GM19395 (cell line): ENCODE measurements around the gene BARX1.
"Not testable (repeated sequence)": the region's sequence is repeated elsewhere in the genome, so short reads cannot be mapped to it uniquely, and the experiment has no call there.

Source experiments
- ATAC-seq: cut with Tn5 transposase; IDR thresholded peaks from one replicate; pipeline ENCODE4 v1.9.1; 2021; ENCODE audit warnings: mild to moderate bottlenecking, moderate library complexity; ENCODE audit not compliant: unreplicated experiment

The BARX1 gene

GRCh38 chr9:93952784-93953495 lies 2.2 kb downstream of the BARX1 start:
- no peak for ATAC-seq

GRCh38 chr9:93952119-93952783 lies 2.9 kb downstream of the BARX1 start:
- ATAC-seq: no peak

- no peak for ATAC-seq
These were observed 3.5 kb downstream of the BARX1 start for GRCh38 chr9:93951655-93952118.

GRCh38 chr9:93950619-93951601 lies 4.2 kb downstream of the BARX1 start:
- no peak for ATAC-seq

GRCh38 chr9:93949694-93950449 lies 5.3 kb downstream of the BARX1 start:
- no peak for ATAC-seq

GRCh38 chr9:93949073-93949693 lies 6.0 kb downstream of the BARX1 start:
- ATAC-seq: no peak

- ATAC-seq: no peak
These were observed 6.6 kb downstream of the BARX1 start for GRCh38 chr9:93948441-93949072.

GRCh38 chr9:93947409-93948070 lies 7.6 kb downstream of the BARX1 start:
- no peak for ATAC-seq

GRCh38 chr9:93946338-93946712 lies 8.8 kb downstream of the BARX1 start:
- no peak for ATAC-seq

GRCh38 chr9:93945400-93946337 lies 9.5 kb downstream of the BARX1 start:
- ATAC-seq: no peak

GRCh38 chr9:93944011-93944410 lies 11.1 kb downstream of the BARX1 start:
- no peak for ATAC-seq

- no peak for ATAC-seq
These were observed 13.0 kb downstream of the BARX1 start for GRCh38 chr9:93942161-93942560.

- no peak for ATAC-seq
These were observed 13.7 kb downstream of the BARX1 start for GRCh38 chr9:93941493-93941892.

- no peak for ATAC-seq
These were observed 14.2 kb downstream of the BARX1 start for GRCh38 chr9:93940951-93941350.

GRCh38 chr9:93939589-93939988 lies 15.6 kb downstream of the BARX1 start:
- not testable (repeated sequence) for ATAC-seq

- ATAC-seq: no peak
These were observed 18.0 kb downstream of the BARX1 start for GRCh38 chr9:93937193-93937592.

GRCh38 chr9:93931905-93932304 lies 23.2 kb downstream of the BARX1 start:
- ATAC-seq: no peak

- ATAC-seq: no peak
These were observed 25.1 kb downstream of the BARX1 start for GRCh38 chr9:93930070-93930469.
